ENCODE results near the gene ACVR1.

The ACVR1 gene

GRCh38 chr2:157803952-157804351 is 72.2 kb downstream of the ACVR1 start:
- no peak overlapping the region for H3K27ac ChIP-seq (ENCODE audit: low read length)
- no peak overlapping the region for H2AFZ ChIP-seq (ENCODE audit: low read depth, low read length)
- H3K9ac ChIP-seq (ENCODE audit: low read depth, low read length) = no peak overlapping the region
- no peaks in the 10 kb centered on the region for H4K20me1 ChIP-seq (ENCODE audit: insufficient read depth, low read length)
- DNase-seq = no peak
- no peaks in the 10 kb centered on the region for H3K27me3 ChIP-seq (ENCODE audit: insufficient read depth, low read length, poor library complexity)
- no peaks in the 10 kb centered on the region for H3K36me3 ChIP-seq (ENCODE audit: insufficient read depth, low read length)
- no peak for ATAC-seq (ENCODE audit: insufficient read depth, low read depth)
- no peak for TF ChIP-seq EZH2 (IDR thresholded peaks at IDR 0.05; ENCODE audit: borderline replicate concordance, low read depth, low read length, severe bottlenecking)
- TF ChIP-seq CTCF (IDR thresholded peaks at IDR 0.05; ENCODE audit: borderline replicate concordance, extremely low read depth, low read length, poor library complexity, severe bottlenecking) = no peak
- H3K4me2 ChIP-seq (ENCODE audit: insufficient read depth, low read length) = no peak overlapping the region
- no peaks in the 10 kb centered on the region for H3K4me1 ChIP-seq (ENCODE audit: insufficient read depth, low read length)
- no peaks in the 10 kb centered on the region for H3K9me3 ChIP-seq (ENCODE audit: insufficient read depth, low read length, severe bottlenecking)
- no peaks in the 10 kb centered on the region for H3K79me2 ChIP-seq (ENCODE audit: insufficient read depth, low read length)
- no peak overlapping the region for H3K4me3 ChIP-seq (ENCODE audit: low read depth in 1 of 2, low read length in 2 of 2)

- Histone ChIP-seq H3K4me3 (ENCODE audit: low read depth in 1 of 2, low read length in 2 of 2) (no peak overlapping the region), H3K27me3 (ENCODE audit: insufficient read depth, low read length, poor library complexity) (no peaks in the 10 kb centered on the region), H3K4me2 (ENCODE audit: insufficient read depth, low read length) (no peak overlapping the region), H4K20me1 (ENCODE audit: insufficient read depth, low read length) (no peaks in the 10 kb centered on the region), H3K27ac (ENCODE audit: low read length) (no peak overlapping the region), H3K79me2 (ENCODE audit: insufficient read depth, low read length) (no peaks in the 10 kb centered on the region), H3K9me3 (ENCODE audit: insufficient read depth, low read length, severe bottlenecking) (no peaks in the 10 kb centered on the region), H3K4me1 (ENCODE audit: insufficient read depth, low read length) (no peaks in the 10 kb centered on the region), H2AFZ (ENCODE audit: low read depth, low read length) (no peak overlapping the region), H3K36me3 (ENCODE audit: insufficient read depth, low read length) (no peaks in the 10 kb centered on the region), H3K9ac (ENCODE audit: low read depth, low read length) (no peak overlapping the region)
- TF ChIP-seq CTCF (IDR thresholded peaks at IDR 0.05; ENCODE audit: borderline replicate concordance, extremely low read depth, low read length, poor library complexity, severe bottlenecking) (no peak), EZH2 (IDR thresholded peaks at IDR 0.05; ENCODE audit: borderline replicate concordance, low read depth, low read length, severe bottlenecking) (no peak)
- DNase-seq (no peak), ATAC-seq (ENCODE audit: insufficient read depth, low read depth) (no peak)
Observed at GRCh38 chr2:157803476-157803875, 72.7 kb downstream of the ACVR1 start.

DNA sequence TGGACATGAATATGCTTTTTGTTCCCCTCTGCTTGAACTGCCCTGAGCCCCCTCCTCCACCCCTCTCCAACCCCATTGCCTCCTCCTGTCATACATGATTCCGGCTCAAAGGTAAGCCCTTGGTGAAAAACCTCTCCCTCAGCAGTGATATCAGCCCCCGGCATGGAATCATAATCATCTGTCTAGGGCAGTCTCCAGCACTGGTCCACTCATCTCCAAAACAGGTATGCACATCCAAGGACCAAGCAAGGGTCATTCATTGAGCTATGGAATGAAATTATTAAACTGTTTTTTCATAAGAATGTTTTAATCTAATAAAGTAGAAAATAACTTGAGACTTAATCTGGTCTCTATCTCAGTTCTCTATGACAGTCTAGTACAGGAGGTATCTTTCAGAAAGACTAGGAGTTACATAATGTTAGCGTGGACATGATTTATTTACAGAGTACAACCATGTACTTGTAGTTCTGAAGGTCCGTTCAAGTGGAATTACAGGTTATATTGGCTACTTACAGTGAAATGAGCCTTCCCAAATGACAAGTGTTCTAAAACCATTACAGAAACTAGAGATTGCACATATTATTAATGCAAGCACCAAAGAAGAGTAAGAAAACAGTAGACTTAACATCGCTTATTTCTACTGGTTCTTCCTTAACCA is 75.2 kb downstream of the ACVR1 start:
- no peak for ATAC-seq (ENCODE audit: insufficient read depth, low read depth)
- Histone ChIP-seq H3K4me1 (ENCODE audit: insufficient read depth, low read length) (no peaks in the 10 kb centered on the region), H3K9me3 (ENCODE audit: insufficient read depth, low read length, severe bottlenecking) (no peaks in the 10 kb centered on the region), H3K4me2 (ENCODE audit: insufficient read depth, low read length) (no peak overlapping the region), H3K9ac (ENCODE audit: low read depth, low read length) (no peak overlapping the region), H3K79me2 (ENCODE audit: insufficient read depth, low read length) (no peaks in the 10 kb centered on the region), H4K20me1 (ENCODE audit: insufficient read depth, low read length) (no peaks in the 10 kb centered on the region), H2AFZ (ENCODE audit: low read depth, low read length) (no peak overlapping the region), H3K27ac (ENCODE audit: low read length) (no peak overlapping the region), H3K27me3 (ENCODE audit: insufficient read depth, low read length, poor library complexity) (no peaks in the 10 kb centered on the region), H3K36me3 (ENCODE audit: insufficient read depth, low read length) (no peaks in the 10 kb centered on the region), H3K4me3 (ENCODE audit: low read depth in 1 of 2, low read length in 2 of 2) (no peak overlapping the region)
- TF ChIP-seq CTCF (IDR thresholded peaks at IDR 0.05; ENCODE audit: borderline replicate concordance, extremely low read depth, low read length, poor library complexity, severe bottlenecking) = no peak
- TF ChIP-seq EZH2 (IDR thresholded peaks at IDR 0.05; ENCODE audit: borderline replicate concordance, low read depth, low read length, severe bottlenecking) = no peak
- no peak for DNase-seq
